ENCODE data around the gene PLAGL2. TPM values are rescaled to one million over a fixed set of nuclear protein-coding genes. Genes with fewer than 3 reads are reported as not detected.
"Not testable (repeated sequence)": the region's sequence is repeated elsewhere in the genome, so short reads cannot be mapped to it uniquely, and the experiment has no call there.

PLAGL2 gene
- total RNA-seq, 1 donor from 2014 or later = 3.5 TPM

DNA sequence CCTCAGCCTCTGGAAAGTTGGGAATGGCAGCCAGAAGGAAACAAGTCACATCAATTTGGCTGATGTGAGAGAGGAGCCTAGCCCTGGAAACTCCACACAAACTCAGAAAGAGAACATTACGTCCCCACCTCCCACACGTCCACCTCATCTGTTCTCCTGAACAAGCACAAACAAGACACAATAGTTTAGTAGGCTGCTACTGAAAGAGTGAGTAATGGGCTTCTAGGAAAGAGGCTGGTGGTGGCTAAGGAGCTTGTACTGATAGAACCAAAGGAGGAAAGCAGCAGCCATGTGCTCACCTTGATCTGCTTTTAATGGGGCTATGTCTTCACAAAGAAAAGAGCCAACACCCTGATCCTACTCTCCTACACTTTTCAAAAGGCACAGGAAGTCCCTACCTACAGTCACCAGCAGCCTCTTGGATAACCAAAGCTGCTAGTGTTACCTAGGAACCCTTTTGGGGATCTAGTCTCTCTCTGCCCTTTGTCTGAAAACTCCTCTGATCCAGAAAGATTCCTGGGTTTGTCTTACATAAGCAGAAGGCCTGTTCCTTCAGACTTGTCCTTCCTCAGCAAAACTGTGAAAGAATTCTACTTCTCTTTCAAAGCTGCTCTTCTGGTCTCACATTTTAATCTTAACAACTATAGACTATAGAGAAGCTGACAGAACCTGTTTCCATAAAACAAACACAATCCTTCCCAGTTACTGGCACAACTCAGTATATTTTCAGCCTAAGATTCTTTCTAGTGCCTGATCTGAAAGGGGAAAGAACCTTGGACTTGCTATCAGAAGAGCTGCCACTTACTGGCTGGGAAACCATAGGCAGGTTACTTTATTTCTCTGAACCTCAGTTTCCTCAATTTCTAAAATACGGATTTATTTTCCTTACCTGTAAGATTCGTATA, 3.1 kb downstream of the PLAGL2 start:
- no peak for DNase-seq (ENCODE audit: low read depth)

DNA sequence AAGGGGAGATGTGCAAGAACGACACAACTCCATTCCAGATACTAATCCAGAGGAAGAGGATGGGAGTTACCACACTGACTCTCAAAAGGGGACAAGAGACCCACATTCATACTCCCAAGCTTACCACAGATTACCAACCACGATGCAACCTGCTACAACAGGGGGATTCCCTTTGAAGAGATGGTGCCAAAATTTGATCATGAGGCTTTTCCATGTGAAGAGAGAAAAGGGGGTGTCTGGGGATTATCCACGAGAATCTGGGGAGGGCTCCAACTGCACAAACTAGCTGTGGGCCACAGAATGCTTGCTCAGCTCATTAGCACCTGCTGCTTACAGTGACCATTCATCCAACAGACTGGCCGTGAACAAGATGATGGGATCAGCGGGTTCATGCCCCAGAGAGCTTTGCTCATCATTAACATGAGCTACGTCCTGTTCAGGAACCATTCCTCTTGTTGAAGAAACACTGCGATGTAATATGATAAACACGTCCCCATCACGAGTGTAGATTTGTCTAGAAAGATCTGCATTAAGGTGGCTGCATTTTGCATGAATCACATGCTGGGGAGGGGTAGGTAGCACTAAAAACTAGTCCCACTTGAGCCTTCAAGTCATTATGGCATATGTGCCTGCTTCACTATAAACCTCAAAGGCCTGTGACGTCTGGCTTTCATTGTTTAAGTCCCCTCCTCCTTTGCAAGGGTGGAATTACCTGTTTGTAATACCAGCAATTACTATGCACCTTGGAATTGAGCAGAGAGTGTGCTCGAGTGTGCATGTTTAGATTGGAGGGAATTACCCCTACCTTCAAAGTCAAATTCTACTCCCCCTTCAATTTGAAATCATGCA, 4.0 kb downstream of the PLAGL2 start:
- peak; percentile 38 for DNase-seq (ENCODE audit: low read depth)

DNA sequence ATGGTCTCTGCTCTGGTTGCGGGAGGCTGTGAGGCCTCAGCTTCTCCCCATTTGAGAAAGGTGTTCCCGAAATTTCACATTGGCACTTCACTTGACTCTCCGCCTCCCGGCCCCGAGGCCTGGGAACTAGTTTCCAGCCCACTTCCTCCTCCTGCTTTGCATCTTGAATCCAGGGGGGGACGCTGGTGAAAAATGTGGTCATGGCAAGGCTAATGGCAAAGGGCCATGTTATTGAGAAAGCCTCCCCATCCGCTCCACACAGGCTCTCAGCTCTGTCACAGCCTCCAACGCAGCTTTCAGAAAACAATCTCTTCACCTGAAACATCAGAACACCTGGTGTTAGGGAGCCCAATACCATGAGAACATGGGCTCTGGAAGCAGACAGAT, 5.6 kb downstream of the PLAGL2 start:
- DNase-seq (ENCODE audit: low read depth) = no peak

DNA sequence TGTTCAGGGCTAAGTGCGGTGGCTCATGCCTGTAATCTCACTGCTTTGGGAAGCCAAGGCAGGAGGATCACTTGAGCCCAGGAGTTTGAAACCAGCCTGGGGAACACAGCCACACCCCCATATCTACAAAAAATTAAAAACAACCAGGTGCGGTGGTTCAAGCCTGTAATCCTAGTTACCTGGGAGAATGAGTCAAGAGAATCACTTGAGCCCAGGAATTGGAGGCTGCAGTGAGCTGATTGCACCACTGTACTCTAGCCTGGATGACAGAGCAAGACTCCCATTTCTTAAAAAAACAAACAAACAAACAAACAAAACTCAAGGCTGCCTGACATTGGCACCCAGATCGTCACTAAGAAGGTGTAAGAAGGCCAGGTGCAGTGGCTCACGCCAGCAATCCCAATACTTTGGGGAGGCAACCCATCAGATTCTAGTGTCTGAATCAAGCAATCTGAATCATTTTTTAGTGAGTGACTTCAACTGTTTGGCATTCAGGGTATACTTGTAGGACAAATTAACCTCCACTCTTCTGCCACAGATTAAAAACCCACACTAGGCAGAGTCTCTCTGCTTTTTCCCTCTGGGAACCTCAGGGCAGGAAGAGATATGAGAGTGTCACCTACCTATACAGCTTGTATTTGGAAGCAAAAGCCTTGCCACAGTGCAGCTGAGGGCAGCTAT, 6.1 kb downstream of the PLAGL2 start:
- DNase-seq (ENCODE audit: low read depth) = no peak

DNA sequence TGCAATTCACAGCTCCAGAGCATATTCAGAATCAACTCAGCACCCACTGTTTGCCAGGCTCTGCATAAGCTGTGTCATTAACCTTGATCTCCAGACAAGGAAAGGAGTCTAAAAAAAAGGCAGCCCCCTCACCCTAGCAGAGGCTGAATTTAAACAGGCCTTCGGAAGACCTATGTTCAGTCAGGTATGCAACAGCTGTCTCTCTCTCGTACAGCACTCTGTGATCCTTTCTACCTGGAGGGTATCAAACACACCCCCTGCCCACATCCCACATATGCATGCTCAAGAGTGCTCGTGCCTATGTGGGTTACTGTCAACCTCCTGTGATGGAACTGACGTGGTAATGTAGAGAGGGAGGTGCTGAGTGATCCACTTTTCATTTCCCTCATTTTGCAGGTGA, 8.5 kb downstream of the PLAGL2 start:
- no peak for DNase-seq (ENCODE audit: low read depth)

DNA sequence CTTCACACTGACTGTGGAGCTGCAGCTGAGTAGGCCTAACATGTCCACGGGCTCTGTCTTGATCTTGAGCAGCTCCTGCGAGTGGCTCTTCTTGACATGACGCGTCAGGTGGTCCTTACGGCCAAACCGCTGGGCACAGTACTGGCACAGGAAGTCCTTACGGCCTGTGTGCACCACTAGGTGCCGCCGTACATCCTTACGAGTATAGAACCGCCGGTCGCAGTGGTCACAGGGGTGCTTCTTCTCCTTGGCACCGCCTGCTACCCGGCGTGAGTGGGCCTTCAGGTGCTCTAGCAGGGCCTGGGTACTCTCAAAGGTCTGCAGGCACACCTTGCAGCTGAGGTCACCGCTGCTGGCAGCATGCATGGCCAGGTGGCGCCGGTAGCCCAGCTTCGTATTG, 10.4 kb downstream of the PLAGL2 start:
- not testable (repeated sequence) for DNase-seq (ENCODE audit: low read depth)

DNA sequence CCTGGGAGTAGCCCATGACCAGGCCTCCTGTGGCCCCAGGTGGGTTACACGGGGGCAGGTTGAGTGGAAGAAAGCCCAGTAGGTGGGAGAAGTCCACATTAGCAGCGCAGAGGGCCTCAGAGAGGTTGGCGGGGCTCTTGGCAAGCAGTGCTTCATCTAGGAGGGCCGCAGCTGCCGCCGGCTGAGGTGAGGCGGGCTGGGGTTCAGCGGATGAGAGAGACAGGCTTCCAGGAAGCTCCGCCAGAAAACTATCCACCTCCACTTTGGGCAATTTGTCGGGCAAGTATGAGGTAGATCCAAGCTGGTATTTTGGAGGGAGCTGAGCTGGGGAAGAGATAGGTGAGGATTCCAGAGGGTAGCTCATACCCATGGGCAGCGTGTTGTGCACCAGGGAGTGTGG, 10.9 kb downstream of the PLAGL2 start:
- DNase-seq (ENCODE audit: low read depth) = not testable (repeated sequence)

DNA sequence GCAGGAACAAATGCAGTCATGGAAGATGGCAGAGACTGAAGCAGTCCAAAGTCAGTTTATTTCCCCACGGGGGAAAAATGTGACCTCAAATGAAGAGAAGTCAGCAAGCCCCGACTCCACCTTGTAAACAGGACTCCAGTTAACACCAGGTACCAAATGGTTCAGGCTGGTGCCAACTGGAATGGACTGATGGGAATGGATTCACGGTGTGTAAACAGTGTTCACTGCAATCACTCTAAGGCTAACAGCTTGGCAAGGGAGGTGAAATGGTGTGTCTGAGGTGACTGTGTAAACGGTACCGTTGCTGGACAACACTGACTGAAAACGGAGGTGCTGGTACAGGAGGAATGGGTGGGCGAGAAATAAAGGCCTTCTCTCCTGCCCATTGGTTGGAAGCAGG, 12.0 kb downstream of the PLAGL2 start:
- no peak for DNase-seq (ENCODE audit: low read depth)

DNA sequence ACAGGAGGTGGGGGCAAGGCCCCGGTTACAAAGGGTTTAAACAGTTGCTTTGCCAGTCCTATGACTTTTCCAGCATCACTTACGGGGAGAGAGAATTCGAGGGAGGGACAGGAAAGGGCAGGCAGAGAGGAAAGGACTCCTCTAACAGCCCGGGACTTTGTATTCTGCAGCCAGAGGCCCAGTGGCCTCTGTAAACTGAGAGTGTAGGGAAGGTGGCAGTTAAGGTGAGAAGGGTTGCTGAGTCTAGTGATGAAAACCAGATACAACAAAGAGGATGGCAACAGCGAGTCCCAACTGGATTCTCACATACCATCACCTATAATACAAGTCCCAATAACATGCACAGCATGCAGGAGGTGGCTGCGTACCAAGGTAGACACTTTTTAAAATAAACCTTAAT, 13.5 kb downstream of the PLAGL2 start:
- DNase-seq (ENCODE audit: low read depth) = no peak

DNA sequence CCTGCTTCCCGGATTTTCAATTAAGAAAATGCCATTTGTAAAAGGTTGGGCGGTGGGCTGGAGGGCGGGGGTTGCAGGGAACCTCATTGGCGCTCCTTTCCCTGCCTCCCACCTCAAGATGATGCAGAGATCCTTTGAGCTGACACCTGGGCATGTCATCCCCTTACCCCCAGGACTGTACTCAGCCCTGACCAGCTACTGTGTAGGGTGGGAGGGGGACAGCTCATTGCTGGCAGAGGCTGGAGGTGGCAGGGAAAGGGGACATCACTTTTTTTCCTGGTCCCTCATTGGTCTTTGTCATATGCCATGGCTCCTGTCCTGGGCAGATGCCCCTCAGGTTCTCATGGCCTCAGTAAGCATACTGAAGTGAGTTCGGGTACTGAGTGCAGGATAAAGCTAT, 14.2 kb downstream of the PLAGL2 start:
- DNase-seq (ENCODE audit: low read depth) = not testable (repeated sequence)

DNA sequence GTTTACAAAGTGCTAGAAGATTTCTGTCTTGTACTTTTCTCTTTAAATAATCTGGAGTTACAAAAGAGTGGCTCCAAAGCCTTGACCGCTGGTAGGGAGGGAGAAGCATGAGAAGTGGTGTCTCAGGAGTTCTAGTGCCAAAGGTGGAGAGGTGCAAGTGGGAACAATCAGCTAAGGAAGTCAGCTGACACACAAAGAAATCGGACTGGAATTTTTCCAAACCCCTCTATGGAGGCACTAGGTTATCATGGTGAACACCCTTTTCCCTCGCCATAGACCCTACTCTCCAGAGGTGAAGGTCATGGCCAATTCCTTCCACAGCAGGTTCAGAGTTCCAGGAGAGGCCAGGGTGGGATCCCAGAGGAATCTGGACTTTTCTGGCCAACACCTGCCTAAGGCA, 14.8 kb downstream of the PLAGL2 start:
- no peak for DNase-seq (ENCODE audit: low read depth)

DNA sequence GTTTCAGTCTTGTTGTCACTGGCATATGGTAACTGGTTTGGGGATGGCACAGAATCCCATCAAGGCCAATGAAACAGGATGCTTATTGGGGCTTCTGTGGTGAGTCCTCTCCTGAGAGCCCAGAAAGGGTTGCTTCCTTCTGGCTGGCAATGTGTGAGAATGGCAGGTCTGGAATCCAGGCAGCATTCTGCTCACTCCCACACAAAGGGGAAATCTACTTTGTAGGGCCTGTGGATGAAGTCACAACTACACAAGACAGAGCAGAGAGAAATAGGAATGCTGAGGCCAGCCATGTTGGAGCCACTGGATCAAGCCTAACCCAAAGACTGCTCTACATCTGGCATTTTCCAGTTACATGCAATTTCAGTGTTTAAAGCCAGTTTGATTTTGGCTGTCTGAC, 15.7 kb downstream of the PLAGL2 start:
- DNase-seq (ENCODE audit: low read depth) = no peak

DNA sequence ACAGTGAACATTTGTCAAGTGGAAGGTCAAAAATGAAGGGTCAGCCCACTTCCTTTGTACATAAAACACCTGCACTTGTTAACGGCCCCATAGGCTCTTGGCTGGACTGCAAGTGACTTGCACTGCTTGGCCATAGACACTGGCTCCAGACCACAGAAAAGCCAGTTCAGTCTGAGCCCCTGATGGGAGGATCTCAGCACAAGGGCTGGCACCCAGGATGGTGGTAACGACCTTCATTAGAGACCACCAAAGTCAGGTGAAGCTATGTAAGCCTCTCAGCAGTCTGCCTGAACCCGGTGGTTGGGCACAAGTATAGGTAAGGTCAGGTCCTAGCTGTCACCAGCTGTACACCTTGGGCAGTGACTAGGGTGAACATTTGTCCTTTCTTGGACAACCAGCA, 16.1 kb downstream of the PLAGL2 start:
- no peak for DNase-seq (ENCODE audit: low read depth)

DNA sequence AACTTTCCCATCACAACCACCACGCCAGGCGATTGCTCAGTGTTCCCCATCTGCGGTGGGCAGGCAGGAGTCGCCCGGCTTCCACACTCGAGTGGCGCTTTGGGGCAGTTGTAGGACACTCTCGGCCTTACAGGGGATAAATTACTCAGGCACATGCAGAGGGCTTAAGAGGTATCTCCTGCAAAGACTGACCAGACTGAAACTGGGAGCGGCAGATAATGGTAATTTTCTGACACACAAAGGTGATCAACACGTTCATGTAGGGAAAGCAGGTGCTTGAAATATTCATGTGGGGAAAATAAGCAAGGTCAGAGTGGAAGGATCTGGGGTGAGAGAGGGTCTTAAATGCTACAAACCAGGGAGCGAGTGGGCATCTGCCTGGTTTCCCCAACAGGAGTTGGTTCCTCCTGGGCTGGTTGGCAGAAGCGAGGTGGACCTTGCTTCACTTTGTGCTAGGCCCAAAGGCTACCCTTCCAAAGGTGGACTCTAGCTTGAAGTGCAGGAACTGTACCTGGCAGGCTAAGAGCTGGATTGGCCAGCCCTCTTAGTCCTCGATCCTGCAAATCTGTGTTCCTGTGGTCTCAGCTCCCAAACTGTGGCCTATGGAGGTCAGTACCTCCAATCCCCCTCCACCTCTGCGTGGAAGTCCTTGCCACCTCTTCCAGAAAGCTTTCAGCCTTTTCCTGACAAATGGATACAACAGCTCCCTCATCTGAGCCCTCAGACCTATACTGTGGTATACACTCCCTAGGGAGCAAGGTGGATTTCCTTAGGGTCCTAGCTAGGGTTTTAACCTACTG, 16.7 kb downstream of the PLAGL2 start:
- DNase-seq (ENCODE audit: low read depth) = no peak

DNA sequence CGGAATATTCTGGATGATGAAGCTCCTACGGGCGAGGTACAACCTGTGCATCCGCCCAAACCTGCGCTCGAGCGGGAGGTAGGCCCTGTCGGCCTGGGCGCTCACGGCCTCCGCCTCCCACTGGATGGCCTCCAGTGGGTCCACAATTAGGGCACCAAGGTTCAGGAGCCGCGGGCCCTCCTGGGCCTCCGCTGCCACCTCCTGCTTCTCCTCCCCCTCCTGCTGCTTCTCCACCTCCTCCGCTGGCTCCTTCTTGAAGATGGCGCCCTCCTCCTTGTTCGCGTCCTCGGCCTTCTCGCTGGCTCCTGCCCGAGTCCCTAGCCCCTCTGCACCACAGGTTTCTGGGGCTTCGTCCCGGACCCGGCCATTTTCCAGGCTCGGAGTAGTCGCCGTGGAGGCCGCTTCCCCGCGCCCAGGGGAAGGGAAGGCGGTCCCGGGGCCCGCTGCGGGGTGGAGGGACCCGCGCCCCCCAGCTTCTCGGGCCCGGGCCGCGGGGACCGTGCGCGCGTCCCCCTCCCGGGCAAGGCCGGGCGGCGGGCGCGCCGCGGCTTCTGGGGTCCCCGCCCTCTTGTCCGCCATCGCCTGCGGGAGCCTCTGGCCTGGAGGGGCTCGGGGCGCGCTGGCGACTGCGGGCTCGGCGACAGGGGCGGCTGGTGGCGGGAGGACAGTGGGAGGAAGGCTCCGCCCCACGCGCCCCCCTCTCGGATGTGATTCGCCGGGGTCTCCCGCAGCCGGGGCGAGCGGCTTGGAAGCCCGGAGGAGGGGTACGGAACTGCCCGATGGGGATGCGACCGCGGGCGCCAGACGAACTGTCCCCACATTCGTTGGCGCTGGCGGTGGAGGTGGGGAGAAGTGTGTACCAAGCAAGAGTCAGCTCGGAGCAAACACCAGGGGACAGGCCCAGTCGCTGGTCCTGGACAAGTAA, 17.6 kb downstream of the PLAGL2 start:
- peak; percentile 44 for DNase-seq (ENCODE audit: low read depth)

DNA sequence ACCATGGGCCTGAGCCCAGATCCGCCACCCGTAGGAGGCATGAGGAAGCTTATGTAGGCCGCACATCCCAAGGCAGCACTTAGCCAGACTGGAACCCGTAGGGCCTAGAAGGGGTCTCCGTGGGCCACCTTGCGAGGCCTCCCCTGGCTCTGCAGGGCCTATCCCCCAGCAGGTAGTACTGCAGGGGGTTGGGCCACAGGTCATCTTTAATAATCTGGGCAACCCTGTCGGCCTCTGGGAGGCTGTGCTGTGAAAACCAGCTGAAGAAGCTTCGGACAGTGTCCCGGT, 18.5 kb downstream of the PLAGL2 start:
- no peak for DNase-seq (ENCODE audit: low read depth)

DNA sequence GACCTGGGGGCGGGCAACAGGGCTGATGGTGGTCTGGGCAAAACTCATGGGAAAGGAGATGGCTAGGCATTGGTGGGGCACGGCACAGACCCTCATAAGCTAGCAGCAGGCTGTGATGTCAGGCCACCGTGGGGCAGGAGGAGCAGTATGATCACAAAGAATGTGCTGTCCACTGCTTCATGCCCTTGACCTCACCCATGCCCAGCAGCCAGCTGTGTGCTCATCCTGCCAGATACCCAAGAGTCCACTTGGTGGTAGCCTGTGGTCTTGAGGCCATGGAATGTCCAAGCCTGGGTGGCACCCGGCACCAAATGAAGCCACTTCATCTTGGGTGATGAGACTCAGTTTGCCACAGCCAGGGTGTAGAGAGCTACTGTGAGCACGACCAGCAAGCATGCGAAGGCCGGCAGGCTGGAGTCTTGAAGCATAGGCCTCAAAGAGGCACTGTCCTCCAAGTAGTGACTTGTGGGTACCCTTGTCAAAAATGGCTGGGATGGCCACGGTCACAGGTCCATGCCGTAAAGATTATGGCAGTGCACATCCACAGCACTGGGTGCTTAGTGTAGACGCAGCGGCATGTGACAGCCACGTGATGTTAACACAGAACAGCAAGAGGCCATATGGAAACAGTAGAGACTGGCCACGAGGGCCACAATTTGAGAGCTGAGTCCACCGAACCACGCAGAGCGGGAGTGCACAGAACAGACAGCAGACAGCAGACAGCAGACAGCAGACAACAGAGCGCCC, 19.0 kb downstream of the PLAGL2 start:
- DNase-seq (ENCODE audit: low read depth) = no peak

DNA sequence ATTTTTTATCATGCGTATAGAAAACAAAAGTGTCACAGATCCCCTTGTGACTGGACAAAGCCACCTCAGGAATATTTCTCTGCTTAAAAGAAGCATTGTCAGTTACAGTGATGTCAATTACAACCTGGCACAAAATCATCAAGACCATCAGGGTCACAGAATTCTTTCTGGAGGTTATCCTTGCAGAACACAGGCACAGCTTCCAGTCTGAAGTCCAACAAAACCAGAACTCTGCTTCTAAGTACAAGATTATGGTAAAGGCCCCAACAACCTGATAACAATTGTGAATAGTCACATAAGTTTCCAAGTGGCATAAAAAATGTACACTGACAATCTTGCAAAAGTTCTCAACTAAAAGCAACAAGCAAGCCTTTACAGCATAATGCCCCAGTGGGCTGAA, 21.0 kb downstream of the PLAGL2 start:
- no peak for DNase-seq (ENCODE audit: low read depth)

DNA sequence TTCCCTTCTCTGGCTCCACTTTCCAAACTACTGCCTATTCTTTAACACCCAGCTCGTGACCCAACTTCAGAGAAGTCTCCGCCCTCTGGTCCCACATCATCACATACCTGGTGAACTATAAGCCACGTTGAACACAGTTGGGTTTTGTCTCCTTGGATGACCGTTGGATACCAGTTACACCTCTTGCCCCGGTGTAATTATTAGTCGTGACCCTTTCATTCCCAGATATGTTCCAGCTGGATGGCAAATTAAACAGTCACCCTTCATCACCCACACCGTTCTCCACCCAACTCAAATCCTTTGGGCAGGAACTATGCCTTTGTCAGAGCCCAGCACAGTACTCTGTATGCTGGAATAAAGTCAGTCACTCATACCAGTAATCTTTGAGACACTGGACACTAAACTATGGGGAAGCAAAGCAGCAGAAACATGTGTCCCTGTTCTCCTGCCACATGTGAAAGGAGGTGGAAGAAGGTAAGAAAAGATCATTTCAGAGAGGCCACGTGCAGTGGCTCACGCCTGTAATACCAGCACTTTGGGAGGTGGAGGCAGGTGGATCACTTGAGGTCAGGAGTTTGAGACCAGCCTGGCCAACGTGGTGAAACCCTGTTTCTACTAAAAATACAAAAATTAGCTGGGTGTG, 22.5 kb downstream of the PLAGL2 start:
- DNase-seq (ENCODE audit: low read depth) = no peak

All from myocyte (in vitro differentiated cells).